ENCODE data around the gene VWA8.

Gene VWA8

GRCh38 chr13:41858780-41859179 lies 102.1 kb downstream of the VWA8 start:
- no peak overlapping the region for H3K4me3 ChIP-seq (ENCODE audit: control insufficient read depth, low read depth, low read length)
- no peak for DNase-seq (ENCODE audit: low read depth)
- no peak for TF ChIP-seq CTCF (IDR thresholded peaks at IDR 0.05; ENCODE audit: control insufficient read depth, insufficient read depth, low read depth, low read length, missing control alignments)

- TF ChIP-seq CTCF (IDR thresholded peaks at IDR 0.05; ENCODE audit: control insufficient read depth, insufficient read depth, low read depth, low read length, missing control alignments), result no peak
- H3K4me3 ChIP-seq (ENCODE audit: control insufficient read depth, low read depth, low read length), result no peak overlapping the region
- DNase-seq (ENCODE audit: low read depth), result no peak
Observed at GRCh38 chr13:41854758-41855157, 106.2 kb downstream of the VWA8 start.

GRCh38 chr13:41851351-41851750 lies 109.6 kb downstream of the VWA8 start:
- no peak for DNase-seq (ENCODE audit: low read depth)
- H3K4me3 ChIP-seq (ENCODE audit: control insufficient read depth, low read depth, low read length), result no peak overlapping the region
- TF ChIP-seq CTCF (IDR thresholded peaks at IDR 0.05; ENCODE audit: control insufficient read depth, insufficient read depth, low read depth, low read length, missing control alignments), result no peak

- peak; percentile 35 for TF ChIP-seq CTCF (IDR thresholded peaks at IDR 0.05; ENCODE audit: control insufficient read depth, insufficient read depth, low read depth, low read length, missing control alignments)
- DNase-seq (ENCODE audit: low read depth), result no peak
- H3K4me3 ChIP-seq (ENCODE audit: control insufficient read depth, low read depth, low read length), result no peak overlapping the region
Observed at GRCh38 chr13:41848435-41849255, 112.3 kb downstream of the VWA8 start.

GRCh38 chr13:41847216-41847615 lies 113.7 kb downstream of the VWA8 start:
- DNase-seq (ENCODE audit: low read depth), result no peak
- no peak overlapping the region for H3K4me3 ChIP-seq (ENCODE audit: control insufficient read depth, low read depth, low read length)
- no peak for TF ChIP-seq CTCF (IDR thresholded peaks at IDR 0.05; ENCODE audit: control insufficient read depth, insufficient read depth, low read depth, low read length, missing control alignments)

- H3K4me3 ChIP-seq (ENCODE audit: control insufficient read depth, low read depth, low read length), result no peak overlapping the region
- no peak for DNase-seq (ENCODE audit: low read depth)
- TF ChIP-seq CTCF (IDR thresholded peaks at IDR 0.05; ENCODE audit: control insufficient read depth, insufficient read depth, low read depth, low read length, missing control alignments), result no peak
Observed at GRCh38 chr13:41842036-41842620, 118.8 kb downstream of the VWA8 start.
